Fibroblast of lung (primary cell): ENCODE data around the gene LAMA5.

Experiments
- CTCF ChIP-seq, 2 donors: IDR thresholded peaks in 1 of 2; conservative IDR thresholded peaks in 1 of 2; 1 replicate in 1 of 2; 2 replicates in 1 of 2; pipeline ENCODE4 v1.5.1; 2011 to 2012; ENCODE audit warnings: low read length in 2 of 2, control low read depth in 1 of 2, inconsistent platforms in 1 of 2, low read depth in 1 of 2, mild to moderate bottlenecking in 1 of 2
- EZH2 ChIP-seq: IDR thresholded peaks from 2 replicates; pipeline ENCODE4 v1.5.1; 2012; ENCODE audit warnings: low read length, control low read depth, mild to moderate bottlenecking; ENCODE audit errors: missing control alignments

GRCh38 chr20:62336775-62337557 is 30.1 kb downstream of the LAMA5 start:
- TF ChIP-seq EZH2 (no peak), CTCF (conservative IDR thresholded peaks at IDR 0.05 in 1 of 2, IDR thresholded peaks at IDR 0.05 in 1 of 2; ENCODE audit: low read depth in 1 of 2, low read length in 2 of 2) (no peak)
